Loucy (cell line): ENCODE measurements around the gene SEC14L3.

ENCODE experiments used
- CTCF ChIP-seq: fragments of 200-600 bp; sonication (generic); conservative IDR thresholded peaks from 2 replicates; pipeline ENCODE4 v1.5.1; 2014; ENCODE audit warnings: mild to moderate bottlenecking, antibody characterized with exemption, low read length
- EZH2phosphoT487 ChIP-seq: fragments of 200-600 bp; IDR thresholded peaks from 2 replicates; pipeline ENCODE4 v1.6.1; 2018; ENCODE audit warnings: antibody characterized with exemption, mild to moderate bottlenecking, moderate library complexity, borderline replicate concordance

- TF ChIP-seq CTCF (no peak), EZH2phosphoT487 (no peak)
Observed at GRCh38 chr22:30471616-30472318, at the start of gene SEC14L3.
